DMS153 (cell line): ENCODE data around the gene PRXL2B.
A peak's percentile ranks its signal among the peaks of the same experiment; 100 is the strongest.
"Not testable (repeated sequence)": the region's sequence is repeated elsewhere in the genome, so short reads cannot be mapped to it uniquely, and the experiment has no call there.

Experiments used
- DNase-seq: peaks from one replicate; lab custom pipeline; 2025; lab: John Stamatoyannopoulos, UW

PRXL2B gene

DNA sequence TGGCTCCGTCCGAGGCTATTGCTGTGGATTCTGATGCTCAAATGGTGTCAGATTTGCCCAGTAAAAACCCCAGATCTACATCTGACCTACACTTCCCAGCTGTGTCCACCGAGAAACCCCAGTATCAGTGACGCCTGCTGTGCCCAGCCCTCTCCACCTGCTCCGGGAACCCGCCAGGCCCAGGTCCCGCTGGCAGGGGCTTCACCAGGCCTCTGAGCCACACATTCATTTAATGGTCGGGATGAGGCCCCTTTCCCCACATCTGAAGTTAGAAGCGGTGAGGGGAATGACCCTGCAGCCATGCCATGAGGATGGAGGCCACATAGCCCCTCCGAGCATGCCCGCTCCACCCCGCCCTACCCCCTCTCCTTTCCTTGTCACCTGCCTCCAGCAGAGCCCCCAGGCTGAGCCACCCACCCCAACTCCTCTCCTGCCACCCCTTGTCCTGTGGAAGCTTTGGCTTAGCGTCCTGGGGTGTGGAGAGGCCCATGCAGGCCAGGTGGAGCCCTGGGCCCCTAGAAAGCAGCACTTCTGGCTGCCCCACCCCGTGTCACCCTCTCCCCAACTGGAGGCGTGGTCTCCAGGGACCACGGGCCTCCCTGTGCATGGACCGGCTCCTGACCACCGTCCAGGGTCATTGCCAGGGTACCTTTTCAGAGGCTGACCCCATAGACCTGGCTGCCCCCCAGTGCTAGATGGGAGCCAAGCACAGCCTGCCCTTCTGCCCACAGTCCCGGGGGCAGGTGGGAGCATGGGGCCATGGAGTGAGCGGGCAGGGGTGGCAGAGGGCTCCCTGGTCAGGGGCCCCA lies 22.4 kb upstream of the PRXL2B start:
- DNase-seq: no peak

- DNase-seq: no peak
Observed at GRCh38 chr1:2564815-2565374, 21.7 kb upstream of the PRXL2B start.

- no peak for DNase-seq
Observed at GRCh38 chr1:2566101-2567045, 20.2 kb upstream of the PRXL2B start.

DNA sequence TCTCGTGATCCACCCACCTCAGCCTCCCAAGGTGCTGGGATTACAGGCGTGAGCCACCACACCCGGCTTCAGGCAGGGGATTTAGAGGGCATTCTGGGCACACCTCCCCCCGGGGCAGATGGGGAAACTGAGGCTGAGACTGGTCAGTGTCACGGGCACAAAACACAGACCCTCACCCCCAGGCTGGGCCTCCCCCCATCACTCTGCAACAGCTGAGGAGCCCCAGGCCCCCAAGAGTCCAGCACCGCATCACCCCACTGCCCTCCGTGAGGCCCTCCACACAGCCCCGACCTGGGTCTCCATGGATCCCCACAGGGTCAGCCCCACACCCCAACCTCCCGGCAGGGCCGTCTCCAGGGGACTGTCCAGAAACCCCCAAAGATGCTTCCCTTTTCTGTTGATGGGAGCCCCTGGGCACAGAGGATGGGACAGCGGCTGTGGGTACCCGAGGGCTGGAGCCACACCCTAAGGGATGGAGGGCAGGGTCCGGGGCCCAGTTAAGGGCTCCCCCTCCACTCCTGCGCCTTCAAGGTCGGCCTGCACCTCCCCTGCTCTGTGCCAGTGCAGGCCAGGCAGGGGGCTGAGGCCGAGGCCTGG lies 19.4 kb upstream of the PRXL2B start:
- no peak for DNase-seq

- not testable (repeated sequence) for DNase-seq
Observed at GRCh38 chr1:2568187-2568816, 18.3 kb upstream of the PRXL2B start.

GRCh38 chr1:2569060-2569459 lies 17.5 kb upstream of the PRXL2B start:
- DNase-seq: no peak

- not testable (repeated sequence) for DNase-seq
Observed at GRCh38 chr1:2569703-2570102, 16.9 kb upstream of the PRXL2B start.

DNA sequence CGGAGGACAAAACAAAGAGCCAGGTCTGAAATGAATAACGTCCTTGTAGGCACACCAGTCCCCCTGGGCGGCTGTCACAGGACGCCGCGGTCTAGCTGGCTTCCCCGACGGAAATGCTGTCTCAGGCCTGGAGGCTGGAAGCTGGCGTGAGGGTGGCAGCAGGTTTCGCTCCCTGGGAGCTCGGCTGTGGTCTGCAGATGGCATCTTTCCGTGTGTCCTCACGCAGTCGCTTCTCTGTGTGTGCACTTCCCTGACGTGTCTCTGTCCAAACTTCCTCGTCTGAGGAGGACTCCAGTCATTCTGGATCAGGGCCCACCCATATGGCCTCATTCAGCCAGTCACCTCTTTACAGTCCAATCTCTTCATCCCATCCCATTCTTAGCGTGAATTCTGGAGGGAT lies 16.2 kb upstream of the PRXL2B start:
- DNase-seq: no peak

- no peak for DNase-seq
Observed at GRCh38 chr1:2571348-2571747, 15.2 kb upstream of the PRXL2B start.

- DNase-seq: no peak
Observed at GRCh38 chr1:2573250-2573920, 13.2 kb upstream of the PRXL2B start.

DNA sequence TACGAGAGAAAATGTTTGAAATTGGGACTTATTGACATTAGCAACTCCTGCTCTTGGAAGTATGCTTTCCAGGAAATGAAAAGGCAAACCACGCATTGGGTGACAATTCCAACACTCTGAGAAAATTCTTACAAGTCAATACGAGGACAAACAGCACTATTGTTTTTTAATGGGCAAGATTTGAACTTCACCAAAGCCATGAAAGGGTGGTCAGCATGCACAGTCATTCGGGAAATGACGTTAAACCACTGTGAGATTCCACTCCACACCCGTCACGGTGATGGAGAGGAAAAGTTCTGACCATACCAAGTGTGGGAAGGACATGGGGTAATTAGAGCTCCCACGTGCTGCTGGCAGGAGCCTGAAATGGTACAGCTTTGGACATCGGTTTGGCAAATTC lies 12.2 kb upstream of the PRXL2B start:
- DNase-seq: no peak

DNA sequence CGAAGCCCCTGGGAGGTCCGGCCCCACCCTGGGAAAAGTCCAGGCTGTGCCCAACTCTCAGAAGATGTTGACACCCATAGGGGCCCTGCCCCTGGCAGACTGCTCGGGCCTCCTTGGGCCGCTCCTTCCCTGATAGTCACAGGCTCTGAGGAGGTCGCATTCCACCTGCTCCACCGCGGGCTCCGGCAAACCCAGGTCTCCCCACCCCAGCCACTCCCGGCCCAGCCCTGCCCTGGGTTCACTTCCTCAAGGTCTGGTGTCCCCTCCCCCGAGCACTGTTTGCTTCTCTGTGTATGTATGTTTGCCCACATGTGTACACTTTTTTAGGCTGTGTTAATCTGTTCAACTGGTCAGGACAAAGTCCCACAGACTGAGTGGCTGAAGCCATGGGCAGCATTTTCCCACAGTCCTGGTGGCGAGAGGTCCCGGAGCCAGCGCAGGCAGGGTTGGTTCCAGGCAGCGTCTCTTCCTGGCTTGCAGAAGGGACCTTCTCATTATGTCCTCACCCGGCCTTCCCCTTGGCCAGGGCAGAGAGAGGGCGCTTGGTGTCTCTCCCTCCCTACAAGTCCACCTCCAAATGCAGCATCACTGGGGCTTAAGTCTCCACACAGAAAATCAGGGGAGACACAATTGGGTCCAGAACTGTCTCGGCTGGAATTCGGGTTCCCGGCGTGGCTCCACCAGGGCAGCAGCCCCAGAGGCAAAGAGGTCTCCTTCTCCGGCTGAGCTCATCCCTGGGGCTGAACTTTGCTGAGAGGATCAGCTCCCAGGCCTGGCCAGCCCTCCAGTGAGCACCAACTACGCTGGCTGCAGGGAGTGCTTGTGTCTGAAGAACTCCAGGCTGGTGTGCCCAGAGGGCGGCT lies 10.5 kb upstream of the PRXL2B start:
- no peak for DNase-seq

DNA sequence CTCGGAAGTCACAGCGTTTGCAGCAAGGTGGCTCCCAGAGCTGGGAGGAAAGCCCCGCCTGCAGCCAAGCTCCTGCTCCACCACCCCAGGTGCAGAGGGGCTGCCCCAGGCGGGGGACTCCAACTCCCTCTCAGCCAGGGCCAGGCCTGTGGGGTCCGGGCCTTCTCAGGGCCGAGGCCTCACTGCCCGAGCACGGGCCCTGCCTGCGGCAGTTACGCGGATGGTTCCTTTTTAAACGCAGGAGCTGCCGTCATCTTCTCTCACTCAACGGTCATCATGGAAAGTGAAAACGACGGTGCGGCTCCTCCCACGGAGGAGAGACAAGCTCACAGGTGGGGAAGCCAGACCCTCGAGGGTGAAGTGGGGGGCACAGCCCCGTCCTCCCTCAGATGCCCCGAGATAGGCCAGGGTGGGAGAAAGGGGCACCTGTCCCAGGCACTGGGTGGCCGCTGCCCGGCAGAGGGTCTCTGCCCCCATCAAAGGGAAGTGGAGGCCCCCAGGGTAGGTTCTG lies 9.0 kb upstream of the PRXL2B start:
- not testable (repeated sequence) for DNase-seq

GRCh38 chr1:2578758-2579118 lies 7.8 kb upstream of the PRXL2B start:
- DNase-seq: no peak

DNA sequence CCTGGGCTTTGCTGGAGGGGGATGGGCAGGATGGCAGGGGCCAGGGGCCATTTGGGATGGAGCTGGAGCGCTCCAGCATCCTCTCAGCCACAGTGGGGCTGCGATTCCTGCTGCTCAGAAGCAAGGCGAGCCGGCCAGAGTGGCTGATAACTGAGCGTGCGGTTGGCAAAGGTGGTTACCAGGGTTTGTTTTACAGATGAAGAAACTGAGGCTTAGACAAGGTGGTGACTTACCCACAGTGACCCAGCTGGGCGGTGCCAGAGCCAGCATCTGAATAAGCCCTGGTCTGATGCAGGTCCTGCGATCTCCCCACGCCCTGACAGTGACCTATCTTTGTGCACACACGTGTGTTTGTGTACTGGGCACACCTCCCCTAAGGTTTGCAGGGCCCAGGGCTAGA lies 5.9 kb upstream of the PRXL2B start:
- DNase-seq: no peak

DNA sequence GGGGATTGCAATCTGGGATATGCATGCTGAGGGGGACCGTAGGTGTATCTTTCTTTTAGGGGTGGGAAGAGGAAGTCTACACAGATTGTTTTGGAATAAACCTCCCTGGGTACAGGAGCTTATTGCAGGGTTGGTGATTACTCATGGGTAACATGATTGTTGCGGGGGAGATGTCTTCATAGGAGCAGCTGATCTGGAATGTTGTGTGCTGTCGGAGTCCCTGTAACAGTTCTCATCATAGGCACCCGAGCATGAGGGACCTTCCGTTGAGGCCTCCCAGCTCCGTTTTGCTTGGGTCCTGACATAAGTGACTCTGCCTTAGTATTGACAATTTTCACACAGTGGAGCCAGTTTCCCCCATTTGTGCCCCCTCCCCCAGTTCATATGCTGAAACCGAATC lies 4.2 kb upstream of the PRXL2B start:
- no peak for DNase-seq

- DNase-seq: no peak
Observed at GRCh38 chr1:2583331-2583791, 3.2 kb upstream of the PRXL2B start.

DNA sequence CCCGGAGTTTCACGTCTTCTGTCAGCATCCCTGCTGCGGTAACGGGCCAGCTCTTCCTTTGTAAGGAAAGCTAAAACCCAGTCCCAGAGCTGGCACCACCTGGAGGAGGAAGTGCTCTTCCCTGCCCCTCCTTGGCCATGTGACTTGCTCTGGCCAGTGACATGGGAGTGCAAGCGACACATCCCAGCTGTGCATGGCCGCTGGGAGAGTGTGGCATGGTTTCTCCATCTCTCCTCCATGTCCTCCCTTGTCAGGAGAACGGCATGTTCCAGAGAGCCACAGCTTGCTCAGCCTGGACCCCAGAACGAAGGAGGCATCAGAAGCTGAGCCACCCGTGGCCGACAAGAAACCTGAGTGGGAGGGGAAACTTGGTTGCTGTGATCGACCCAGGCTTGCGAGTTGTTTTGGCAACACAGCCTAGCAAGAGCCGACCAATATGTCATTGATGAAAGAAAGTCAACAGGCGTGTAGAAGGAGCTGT lies 2.7 kb upstream of the PRXL2B start:
- DNase-seq: peak; percentile 73

DNA sequence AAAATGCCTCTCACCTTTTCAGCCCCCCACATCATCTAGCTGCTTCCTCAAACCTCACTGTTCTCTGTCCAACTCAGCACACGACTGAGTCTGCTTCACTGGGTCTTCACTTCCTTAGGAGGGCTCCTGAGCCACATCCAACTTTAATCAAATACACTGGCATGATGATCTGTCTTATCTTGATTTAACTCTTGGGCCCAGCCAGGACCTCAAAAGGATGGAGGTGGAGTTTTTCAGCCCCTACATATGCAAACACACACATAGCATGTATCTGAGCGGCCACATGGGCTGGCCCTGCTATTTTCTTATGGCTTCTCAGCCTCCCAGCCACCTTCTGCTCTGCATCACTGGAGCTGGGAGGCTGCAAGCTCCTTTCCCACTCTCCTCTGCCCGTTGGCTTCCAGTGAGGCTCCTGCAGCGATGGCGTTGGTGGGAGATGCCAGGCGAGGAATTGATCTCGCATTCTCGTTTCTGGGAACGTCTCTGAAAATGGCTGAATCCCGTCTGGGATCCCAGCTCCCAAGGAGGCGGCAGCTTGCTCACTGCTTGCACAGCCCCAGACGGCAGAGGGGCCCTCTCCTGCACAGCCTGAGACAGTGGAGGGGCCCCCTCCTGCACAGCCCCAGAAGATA lies 1.8 kb upstream of the PRXL2B start:
- no peak for DNase-seq
